GM12878 (cell line): Measurements from ENCODE around the gene CCDC195.

Source experiments
- CBFB ChIP-seq: IDR thresholded peaks from 2 replicates; pipeline ENCODE4 v1.6.1; 2016; ENCODE audit warnings: antibody characterized with exemption, low read depth
- JUND ChIP-seq: IDR thresholded peaks from 2 replicates; pipeline ENCODE4 v1.6.1; 2012; ENCODE audit warnings: low read depth, mild to moderate bottlenecking, low read length, improper control_type of control experiment, moderate library complexity
- POLR2A ChIP-seq: IDR thresholded peaks from 2 replicates; pipeline ENCODE4 v1.6.1; 2011; ENCODE audit warnings: low read depth, mild to moderate bottlenecking, low read length

DNA sequence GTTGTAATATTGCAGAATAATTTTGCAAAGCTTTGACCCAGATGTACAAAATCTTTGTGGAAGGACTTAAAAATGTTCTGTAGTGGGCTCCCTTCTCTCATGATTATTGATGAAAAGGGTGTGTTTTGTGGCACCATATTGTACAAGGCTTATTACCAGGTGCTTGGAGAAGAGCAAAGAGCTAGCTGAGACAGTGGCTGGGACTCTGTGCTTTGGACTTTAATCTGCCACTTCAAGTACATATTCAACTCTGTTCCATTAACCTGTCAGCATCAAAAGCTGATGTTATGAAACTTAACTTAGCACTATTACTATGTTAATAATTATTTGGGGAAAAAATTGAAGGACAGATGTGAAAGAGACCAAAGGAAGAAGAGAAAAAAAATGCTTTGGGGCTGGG, 31.0 kb downstream of the CCDC195 start:
- no peak for TF ChIP-seq POLR2A
- TF ChIP-seq CBFB: no peak
- no peak for TF ChIP-seq JUND
